ENCODE data around the gene TGFBR3.
A peak's percentile ranks its signal among the peaks of the same experiment; 100 is the strongest.
"Not testable (repeated sequence)": the region's sequence is repeated elsewhere in the genome, so short reads cannot be mapped to it uniquely, and the experiment has no call there.

Gene TGFBR3

GRCh38 chr1:91881280-91881679 is 4.7 kb downstream of the TGFBR3 start:
- DNase-seq, result no peak

- DNase-seq, result no peak
Observed at GRCh38 chr1:91879733-91880132, 6.2 kb downstream of the TGFBR3 start.

GRCh38 chr1:91877574-91878208 is 8.3 kb downstream of the TGFBR3 start:
- DNase-seq, result no peak

GRCh38 chr1:91876781-91877573 is 9.0 kb downstream of the TGFBR3 start:
- DNase-seq, result no peak

- peak; percentile 74 for DNase-seq
Observed at GRCh38 chr1:91876040-91876470, 9.9 kb downstream of the TGFBR3 start.

GRCh38 chr1:91874167-91874566 is 11.8 kb downstream of the TGFBR3 start:
- no peak for DNase-seq

- peak; percentile 64 for DNase-seq
Observed at GRCh38 chr1:91872559-91873081, 13.3 kb downstream of the TGFBR3 start.

GRCh38 chr1:91872000-91872399 is 14.0 kb downstream of the TGFBR3 start:
- DNase-seq, result no peak

GRCh38 chr1:91870322-91870721 is 15.6 kb downstream of the TGFBR3 start:
- no peak for DNase-seq

GRCh38 chr1:91866425-91866824 is 19.5 kb downstream of the TGFBR3 start:
- DNase-seq, result no peak

GRCh38 chr1:91864017-91864700 is 21.8 kb downstream of the TGFBR3 start:
- DNase-seq, result no peak

GRCh38 chr1:91863498-91863897 is 22.5 kb downstream of the TGFBR3 start:
- DNase-seq, result no peak

- DNase-seq, result no peak
Observed at GRCh38 chr1:91862120-91862519, 23.8 kb downstream of the TGFBR3 start.

GRCh38 chr1:91857557-91858239 is 28.3 kb downstream of the TGFBR3 start:
- DNase-seq, result no peak

GRCh38 chr1:91856996-91857395 is 29.0 kb downstream of the TGFBR3 start:
- no peak for DNase-seq

- no peak for DNase-seq
Observed at GRCh38 chr1:91854852-91855534, 31.0 kb downstream of the TGFBR3 start.

GRCh38 chr1:91853397-91853796 is 32.6 kb downstream of the TGFBR3 start:
- DNase-seq, result no peak

GRCh38 chr1:91852011-91852410 is 33.9 kb downstream of the TGFBR3 start:
- DNase-seq, result not testable (repeated sequence)

- no peak for DNase-seq
Observed at GRCh38 chr1:91851130-91852010, 34.6 kb downstream of the TGFBR3 start.

- DNase-seq, result no peak
Observed at GRCh38 chr1:91850708-91851107, 35.2 kb downstream of the TGFBR3 start.

GRCh38 chr1:91847851-91848250 is 38.1 kb downstream of the TGFBR3 start:
- no peak for DNase-seq

All from stimulated activated CD4-positive, alpha-beta T cell treated with anti-CD3 and anti-CD28 coated beads, Interleukin-15, amount 100 ng/mL, for 24 hours (primary cell).